DMS 273 (cell line): ENCODE results near the gene S100PBP.

Experiments used
- DNase-seq: peaks from one replicate; lab custom pipeline; 2025; ENCODE audit not compliant: unreplicated experiment; lab: John Stamatoyannopoulos, UW

The S100PBP gene

GRCh38 chr1:32869923-32870614, 52.6 kb downstream of the S100PBP start:
- no peak for DNase-seq

- peak; percentile 66 for DNase-seq
These were observed 53.3 kb downstream of the S100PBP start, which contains the start of gene FNDC5 for GRCh38 chr1:32870615-32871363. Gene FNDC5, minus strand, starts transcription at chr1:32870912.

- DNase-seq: peak; percentile 51
These were observed 54.1 kb downstream of the S100PBP start for GRCh38 chr1:32871364-32872191.

DNA sequence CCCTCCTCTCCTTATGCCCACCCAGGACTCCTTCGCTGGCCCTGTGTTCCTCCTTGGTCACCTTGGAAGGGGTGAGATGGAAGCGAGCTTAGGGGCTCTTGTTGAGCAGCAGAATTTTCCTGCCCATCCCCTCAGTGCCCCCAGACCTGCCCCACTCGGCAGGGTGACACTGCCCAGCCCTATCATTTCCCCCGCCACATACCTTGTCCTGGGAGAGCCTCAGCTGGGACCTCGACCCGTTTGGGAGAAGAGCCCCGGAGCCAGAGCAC, 54.7 kb downstream of the S100PBP start:
- DNase-seq: no peak

DNA sequence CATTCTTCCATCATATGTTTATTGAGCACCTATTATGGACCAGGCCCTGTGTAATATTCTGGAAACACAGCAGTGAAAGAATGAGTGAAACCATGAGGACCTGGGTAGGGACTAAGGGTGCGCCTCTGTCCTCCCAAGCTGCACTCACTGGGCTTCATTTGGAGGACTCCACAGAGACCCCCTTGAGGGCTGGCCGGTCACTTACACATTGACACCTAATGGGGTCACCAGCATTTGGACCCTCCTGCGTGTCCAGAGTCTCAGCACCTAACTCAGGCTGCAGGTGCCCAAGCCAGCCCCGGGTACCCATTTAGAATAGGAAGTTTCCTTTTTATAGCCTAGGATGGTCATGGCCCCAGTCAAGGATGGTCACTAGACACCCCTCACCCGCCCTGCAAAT, 56.0 kb downstream of the S100PBP start:
- DNase-seq: no peak

DNA sequence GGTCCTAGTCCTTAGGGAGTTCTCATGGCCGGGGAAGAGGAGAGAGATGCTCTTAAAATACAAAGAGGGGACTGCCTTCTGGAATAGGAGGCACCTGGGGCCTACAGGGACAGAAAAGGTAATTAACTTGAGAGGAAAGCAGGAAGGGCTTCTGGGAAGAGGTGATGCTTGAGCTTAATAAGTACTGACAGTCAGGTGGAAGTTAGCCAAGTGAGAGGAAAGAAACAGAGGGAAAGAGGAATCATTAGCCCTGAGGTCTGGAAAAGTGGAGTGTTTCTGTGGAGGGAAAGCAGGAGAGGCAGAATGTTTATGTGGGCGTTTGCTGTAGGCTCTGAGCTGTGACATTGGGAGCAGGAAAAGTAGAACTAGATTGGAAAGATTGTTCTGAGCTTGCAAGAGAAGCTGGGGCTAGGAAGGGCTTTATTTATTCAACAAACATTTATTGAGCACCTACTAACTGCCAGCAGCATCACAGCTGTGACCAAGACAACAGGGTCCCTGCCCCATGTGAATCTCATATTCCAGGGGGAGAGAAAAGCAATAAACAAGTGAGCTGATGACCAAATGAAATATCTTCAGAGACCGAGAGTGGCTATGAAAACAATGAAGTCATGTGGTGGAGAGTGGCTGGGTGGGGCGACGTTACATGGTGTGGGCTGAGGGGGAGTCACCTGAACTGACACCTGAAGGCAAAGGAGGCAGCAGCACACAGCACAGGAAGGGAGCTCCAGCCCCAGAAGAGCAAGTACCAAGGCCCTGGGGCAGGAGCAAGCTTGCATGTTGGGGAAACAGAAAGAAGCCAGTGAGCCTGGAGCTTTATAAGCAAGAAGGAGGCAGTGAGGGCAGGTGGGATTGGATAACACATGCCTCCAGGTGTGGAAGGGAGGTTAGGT, 57.7 kb downstream of the S100PBP start:
- DNase-seq: peak; percentile 27

DNA sequence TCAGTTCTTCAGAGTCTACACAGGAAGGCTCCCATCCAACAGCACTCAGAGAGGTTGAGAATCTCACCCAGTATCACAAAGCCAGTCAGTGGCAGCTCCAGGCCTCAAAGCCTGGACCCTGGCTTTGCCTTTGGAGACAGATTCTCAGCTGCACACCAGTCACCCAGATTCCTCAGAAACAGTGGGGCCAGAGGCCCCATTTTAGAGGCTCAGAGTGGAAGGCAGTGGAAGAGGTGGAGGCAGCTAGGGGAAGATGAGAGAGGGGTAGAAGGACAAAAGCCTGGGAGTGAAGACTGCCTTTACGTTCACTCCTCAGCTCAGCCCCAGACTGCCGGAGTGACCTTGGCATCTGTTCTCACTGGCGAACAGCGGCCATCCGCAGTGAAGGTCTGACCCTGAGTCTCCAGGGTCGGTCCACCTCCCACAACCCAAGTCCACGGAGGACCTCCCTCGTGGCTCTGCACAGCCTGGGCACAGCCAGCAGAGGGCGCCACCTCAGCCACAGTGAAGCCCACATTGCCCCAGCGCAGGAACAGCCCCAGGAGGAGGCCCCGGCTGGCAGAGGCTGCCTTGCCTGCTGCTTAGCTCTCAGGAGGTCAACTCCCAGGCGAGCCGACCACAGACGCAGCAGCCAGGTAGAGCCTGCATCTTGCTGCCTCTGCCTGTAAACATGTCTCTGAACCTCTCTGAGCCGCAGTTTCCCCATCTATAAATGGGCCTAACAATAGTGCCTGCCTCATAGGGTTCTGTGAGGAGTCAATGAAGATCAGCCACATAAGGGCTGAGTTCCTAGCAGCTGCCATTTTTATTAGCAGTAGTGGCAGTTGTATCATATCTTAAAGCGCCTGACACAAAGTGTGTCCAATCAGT, 59.1 kb downstream of the S100PBP start:
- DNase-seq: peak; percentile 81

DNA sequence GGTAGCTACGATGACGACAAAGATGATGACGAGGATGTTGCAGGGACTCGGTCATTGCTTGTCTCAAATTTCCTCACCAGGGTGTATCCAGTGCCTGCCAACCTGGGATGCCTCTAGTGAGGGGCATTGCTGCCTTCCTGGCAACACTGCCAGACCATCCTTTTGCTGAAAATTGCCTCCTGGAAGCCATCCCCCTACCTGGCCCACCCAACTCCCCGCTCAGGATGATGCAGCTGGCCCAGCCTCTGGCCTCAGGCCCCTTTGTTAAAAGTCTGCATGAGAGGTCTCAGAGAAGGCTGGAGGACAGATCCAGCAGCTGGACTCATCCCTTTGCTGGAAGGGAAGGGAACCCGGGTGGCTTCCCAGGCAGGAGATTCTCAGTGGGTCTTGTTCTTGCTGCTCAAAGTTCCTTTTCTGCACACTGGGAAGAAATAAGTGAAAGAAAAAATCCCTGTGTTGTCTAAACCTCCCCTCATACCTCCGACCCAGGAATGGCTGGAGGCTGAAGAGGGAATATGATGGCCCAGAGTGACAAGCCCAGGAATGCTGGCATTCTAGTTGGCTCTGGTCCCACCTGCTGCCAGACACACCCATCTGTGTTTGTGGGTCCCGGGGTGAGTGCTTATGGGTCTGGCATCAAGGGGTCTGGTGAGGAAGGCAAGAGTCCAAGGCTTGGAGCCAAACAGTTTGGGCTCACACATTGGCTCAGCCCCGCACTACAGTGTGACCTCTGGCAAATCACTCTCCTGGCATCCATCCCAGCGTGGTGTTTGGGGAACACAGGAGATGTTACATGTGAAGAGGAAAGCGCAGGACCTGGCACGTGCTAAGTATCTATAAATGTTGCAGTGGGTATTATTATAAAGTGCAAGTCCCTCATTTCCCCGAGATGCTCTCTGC, 60.0 kb downstream of the S100PBP start:
- peak; percentile 81 for DNase-seq

- peak; percentile 82 for DNase-seq
These were observed 60.7 kb downstream of the S100PBP start for GRCh38 chr1:32878183-32878582.

DNA sequence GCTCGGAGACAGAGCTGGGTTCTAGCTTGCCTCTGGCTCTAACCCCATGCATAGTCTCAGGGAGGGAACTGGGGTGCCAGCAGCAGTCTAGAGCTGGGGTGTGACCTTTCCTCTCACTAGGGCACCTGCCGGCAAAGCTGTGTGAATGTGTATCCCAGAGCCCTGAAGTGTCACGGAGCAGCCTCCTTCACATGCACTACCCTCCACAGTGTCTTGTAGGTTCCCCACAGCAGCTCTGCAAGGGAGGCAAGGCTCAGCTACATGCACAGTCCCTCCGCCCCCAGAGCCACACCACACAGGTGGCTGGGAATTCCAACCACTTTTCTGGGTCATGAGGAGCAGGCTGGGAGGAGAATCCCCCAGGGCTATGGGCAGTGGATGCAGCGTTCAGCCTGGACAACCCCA, 61.2 kb downstream of the S100PBP start:
- peak; percentile 54 for DNase-seq

- peak; percentile 44 for DNase-seq
These were observed 63.8 kb downstream of the S100PBP start for GRCh38 chr1:32881291-32881690.

- peak; percentile 96 for DNase-seq
These were observed 64.7 kb downstream of the S100PBP start for GRCh38 chr1:32881871-32882850.

- DNase-seq: peak; percentile 59
These were observed 66.0 kb downstream of the S100PBP start for GRCh38 chr1:32883338-32884031.

GRCh38 chr1:32884032-32884372, 66.5 kb downstream of the S100PBP start:
- peak; percentile 43 for DNase-seq

- DNase-seq: peak; percentile 95
These were observed 67.3 kb downstream of the S100PBP start for GRCh38 chr1:32884726-32885125.

DNA sequence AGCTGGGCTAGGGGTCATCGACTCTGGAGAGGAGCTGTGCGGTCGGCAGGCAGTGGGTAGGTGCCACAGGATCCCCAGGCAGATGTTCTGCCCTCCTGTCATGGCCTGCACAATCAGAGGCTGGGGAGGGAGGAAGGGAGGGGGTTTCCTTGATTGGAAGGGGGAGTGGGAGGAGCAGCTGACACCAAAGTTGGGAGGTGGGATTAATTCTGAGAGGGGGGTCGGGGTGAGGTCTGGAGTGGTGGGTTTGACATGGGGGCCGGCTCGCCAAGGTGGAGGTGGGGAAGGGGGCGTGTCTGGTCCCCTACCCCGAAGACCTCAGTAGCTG, 68.2 kb downstream of the S100PBP start:
- DNase-seq: peak; percentile 75
